HEK293 (cell line): ENCODE data around the gene EXOSC7.

Source experiments
- CTCF ChIA-PET: fragments of 350-600 bp; formaldehyde crosslinking; extraction: SDS; loops from one replicate; lab custom pipeline; 2021; ENCODE audit warnings: antibody characterized with exemption; lab: Yijun Ruan, JAX
- POLR2A ChIA-PET: fragments of 300-600 bp; formaldehyde crosslinking; extraction: SDS; loops from one replicate; lab custom pipeline; 2020; ENCODE audit warnings: antibody characterized with exemption, inconsistent platforms; lab: Yijun Ruan, JAX
- H3K27ac ChIP-seq: fragments of 200-500 bp; sonication (Bioruptor generic); 2 replicates; pipeline ENCODE4 v1.5.1; 2014; ENCODE audit warnings: low read depth, low read length, control low read depth, inconsistent platforms; ENCODE audit errors: extremely low read depth
- H3K36me3 ChIP-seq, 2 experiments: fragments of 200-500 bp in 1 of 2; sonication (Bioruptor generic) in 1 of 2; 1 replicate in 1 of 2; 2 replicates in 1 of 2; pipeline ENCODE4 v1.5.1; 2014 to 2017; ENCODE audit warnings: inconsistent platforms in 2 of 2, low read length in 2 of 2; ENCODE audit not compliant: control insufficient read depth in 2 of 2, insufficient read depth in 1 of 2
- H3K4me1 ChIP-seq: fragments of 200-500 bp; sonication (Bioruptor generic); 2 replicates; pipeline ENCODE4 v1.5.1; 2014; ENCODE audit warnings: mild to moderate bottlenecking, low read length, inconsistent platforms; ENCODE audit not compliant: control insufficient read depth, insufficient read depth
- H3K4me3 ChIP-seq: 2 replicates; pipeline ENCODE4 v1.5.1; 2011; ENCODE audit warnings: low read depth, mild to moderate bottlenecking, control low read depth, low read length, moderate library complexity
- H3K9me3 ChIP-seq: fragments of 200-500 bp; sonication (Bioruptor generic); 2 replicates; pipeline ENCODE4 v1.5.1; 2014; ENCODE audit warnings: low read depth, low read length, inconsistent platforms; ENCODE audit not compliant: control insufficient read depth, insufficient read depth
- OSR2 ChIP-seq: fragments of 450-650 bp; formaldehyde crosslinking; IDR thresholded peaks from 2 replicates; pipeline ENCODE4 v1.5.1; 2016; ENCODE audit warnings: missing biosample characterization, missing genetic modification characterization
- PRDM1 ChIP-seq: fragments of 450-650 bp; formaldehyde crosslinking; IDR thresholded peaks from 2 replicates; pipeline ENCODE4; 2016; ENCODE audit warnings: missing biosample characterization, missing genetic modification characterization
- TCF7L2 ChIP-seq: IDR thresholded peaks from 2 replicates; pipeline ENCODE4 v1.6.1; 2011; ENCODE audit warnings: low read depth, mild to moderate bottlenecking, inconsistent platforms, low read length, moderate library complexity, borderline replicate concordance
- TRIM28 ChIP-seq: IDR thresholded peaks from 2 replicates; pipeline ENCODE4 v1.6.1; 2011; ENCODE audit warnings: low read length, control low read depth, borderline replicate concordance
- YY1 ChIP-seq: fragments of 450-650 bp; formaldehyde crosslinking; IDR thresholded peaks from 2 replicates; pipeline ENCODE4 v1.5.1; 2018; ENCODE audit warnings: missing biosample characterization, missing genetic modification characterization
- ZFP3 ChIP-seq: fragments of 450-650 bp; formaldehyde crosslinking; IDR thresholded peaks from 2 replicates; pipeline ENCODE4 v1.5.1; 2016; ENCODE audit warnings: low read depth, missing biosample characterization, missing genetic modification characterization
- ZNF114 ChIP-seq: fragments of 450-650 bp; formaldehyde crosslinking; IDR thresholded peaks from 2 replicates; pipeline ENCODE4 v1.5.0; 2017; ENCODE audit warnings: missing biosample characterization, missing genetic modification characterization
- ZNF138 ChIP-seq: fragments of 450-650 bp; formaldehyde crosslinking; IDR thresholded peaks from 2 replicates; pipeline ENCODE4 v1.5.1; 2016; ENCODE audit warnings: missing biosample characterization, missing genetic modification characterization, borderline replicate concordance
- ZNF146 ChIP-seq: fragments of 450-650 bp; formaldehyde crosslinking; IDR thresholded peaks from 2 replicates; pipeline ENCODE4 v1.5.1; 2016; ENCODE audit warnings: missing biosample characterization, missing genetic modification characterization
- ZNF169 ChIP-seq: fragments of 450-650 bp; formaldehyde crosslinking; IDR thresholded peaks from 2 replicates; pipeline ENCODE4 v1.5.1; 2016; ENCODE audit warnings: missing biosample characterization, missing genetic modification characterization
- ZNF175 ChIP-seq: fragments of 450-650 bp; formaldehyde crosslinking; IDR thresholded peaks from 2 replicates; pipeline ENCODE4 v1.5.1; 2016; ENCODE audit warnings: missing biosample characterization, missing genetic modification characterization
- ZNF211 ChIP-seq: fragments of 450-650 bp; formaldehyde crosslinking; IDR thresholded peaks from 2 replicates; pipeline ENCODE4 v1.5.1; 2016; ENCODE audit warnings: low read depth, missing biosample characterization, missing genetic modification characterization
- ZNF223 ChIP-seq: fragments of 450-650 bp; formaldehyde crosslinking; IDR thresholded peaks from 2 replicates; pipeline ENCODE4 v1.5.1; 2016; ENCODE audit warnings: missing biosample characterization, missing genetic modification characterization
- ZNF239 ChIP-seq: fragments of 450-650 bp; formaldehyde crosslinking; IDR thresholded peaks from 2 replicates; pipeline ENCODE4 v1.5.1; 2016; ENCODE audit warnings: missing biosample characterization, missing genetic modification characterization
- ZNF324 ChIP-seq: fragments of 450-650 bp; formaldehyde crosslinking; IDR thresholded peaks from 2 replicates; pipeline ENCODE4 v1.5.1; 2016; ENCODE audit warnings: missing biosample characterization, missing genetic modification characterization
- ZNF335 ChIP-seq: fragments of 450-650 bp; formaldehyde crosslinking; conservative IDR thresholded peaks from 2 replicates; pipeline ENCODE4 v1.5.1; 2016; ENCODE audit warnings: missing biosample characterization, missing genetic modification characterization
- ZNF404 ChIP-seq: fragments of 450-650 bp; formaldehyde crosslinking; IDR thresholded peaks from 2 replicates; pipeline ENCODE4 v1.5.1; 2017; ENCODE audit warnings: missing biosample characterization, missing genetic modification characterization
- ZNF433 ChIP-seq: fragments of 450-650 bp; formaldehyde crosslinking; IDR thresholded peaks from 2 replicates; pipeline ENCODE4 v1.5.1; 2016; ENCODE audit warnings: missing biosample characterization, missing genetic modification characterization, low read depth
- ZNF48 ChIP-seq: fragments of 450-650 bp; formaldehyde crosslinking; IDR thresholded peaks from 2 replicates; pipeline ENCODE4 v1.5.1; 2016; ENCODE audit warnings: missing biosample characterization, missing genetic modification characterization
- ZNF660 ChIP-seq: fragments of 450-650 bp; IDR thresholded peaks from 2 replicates; pipeline ENCODE4 v1.5.1; 2018; ENCODE audit warnings: missing biosample characterization, mild to moderate bottlenecking, missing genetic modification characterization
- ZNF701 ChIP-seq: fragments of 450-650 bp; formaldehyde crosslinking; IDR thresholded peaks from 2 replicates; pipeline ENCODE4 v1.5.1; 2016; ENCODE audit warnings: missing biosample characterization, missing genetic modification characterization
- ZNF777 ChIP-seq: fragments of 450-650 bp; formaldehyde crosslinking; IDR thresholded peaks from 2 replicates; pipeline ENCODE4 v1.5.1; 2017; ENCODE audit warnings: missing biosample characterization, missing genetic modification characterization, borderline replicate concordance
- ZNF791 ChIP-seq: fragments of 450-650 bp; formaldehyde crosslinking; IDR thresholded peaks from 2 replicates; pipeline ENCODE4 v1.5.1; 2016; ENCODE audit warnings: missing biosample characterization, missing genetic modification characterization
- ZSCAN16 ChIP-seq: fragments of 450-650 bp; formaldehyde crosslinking; IDR thresholded peaks from 2 replicates; pipeline ENCODE4 v1.5.1; 2016; ENCODE audit warnings: missing biosample characterization, missing genetic modification characterization
- ZSCAN23 ChIP-seq: fragments of 450-650 bp; formaldehyde crosslinking; IDR thresholded peaks from 2 replicates; pipeline ENCODE4 v1.5.1; 2016; ENCODE audit warnings: missing biosample characterization, missing genetic modification characterization
- ZXDB ChIP-seq: fragments of 450-650 bp; formaldehyde crosslinking; IDR thresholded peaks from 2 replicates; pipeline ENCODE4 v1.5.1; 2016; ENCODE audit warnings: missing biosample characterization, missing genetic modification characterization
- TF ChIP-seq, protein P1 (sequence below): fragments of 450-650 bp; formaldehyde crosslinking; IDR thresholded peaks from 2 replicates; pipeline ENCODE4 v1.5.1; 2016; ENCODE audit warnings: missing biosample characterization, missing genetic modification characterization
- TF ChIP-seq, protein P2 (sequence below): fragments of 450-650 bp; formaldehyde crosslinking; IDR thresholded peaks from 2 replicates; pipeline ENCODE4 v1.5.1; 2017; ENCODE audit warnings: missing biosample characterization, missing genetic modification characterization
- TF ChIP-seq, protein P3 (sequence below): fragments of 450-650 bp; formaldehyde crosslinking; IDR thresholded peaks from 2 replicates; pipeline ENCODE4 v1.5.1; 2016; ENCODE audit warnings: missing biosample characterization, missing genetic modification characterization
- TF ChIP-seq, protein P4 (sequence below): fragments of 450-650 bp; formaldehyde crosslinking; IDR thresholded peaks from 2 replicates; pipeline ENCODE4 v1.5.1; 2016; ENCODE audit warnings: missing biosample characterization, missing genetic modification characterization
- TF ChIP-seq, protein P5 (sequence below): fragments of 450-650 bp; formaldehyde crosslinking; IDR thresholded peaks from 2 replicates; pipeline ENCODE4 v1.5.1; 2016; ENCODE audit warnings: missing biosample characterization, missing genetic modification characterization

Gene EXOSC7

DNA sequence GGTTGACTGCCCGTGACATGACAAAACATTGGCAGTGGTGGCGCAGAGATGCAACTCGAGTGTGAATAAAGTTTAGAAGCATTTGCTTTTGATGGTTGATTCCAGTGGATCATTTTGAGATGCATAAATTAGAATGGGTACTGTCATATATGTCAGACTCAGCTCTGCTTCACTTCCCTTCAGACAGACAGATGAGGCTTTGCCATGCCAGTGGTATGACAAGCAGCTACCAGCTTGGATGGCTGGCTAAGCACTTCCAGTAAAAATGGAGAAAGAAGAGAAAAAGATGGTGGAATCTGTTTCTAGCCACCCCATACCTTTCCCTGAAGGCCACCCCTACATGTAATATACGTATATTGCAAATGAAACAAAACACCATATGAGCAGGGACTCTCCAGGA is 36.5 kb downstream of the EXOSC7 start (continued):
- TF ChIP-seq, protein P1, sequence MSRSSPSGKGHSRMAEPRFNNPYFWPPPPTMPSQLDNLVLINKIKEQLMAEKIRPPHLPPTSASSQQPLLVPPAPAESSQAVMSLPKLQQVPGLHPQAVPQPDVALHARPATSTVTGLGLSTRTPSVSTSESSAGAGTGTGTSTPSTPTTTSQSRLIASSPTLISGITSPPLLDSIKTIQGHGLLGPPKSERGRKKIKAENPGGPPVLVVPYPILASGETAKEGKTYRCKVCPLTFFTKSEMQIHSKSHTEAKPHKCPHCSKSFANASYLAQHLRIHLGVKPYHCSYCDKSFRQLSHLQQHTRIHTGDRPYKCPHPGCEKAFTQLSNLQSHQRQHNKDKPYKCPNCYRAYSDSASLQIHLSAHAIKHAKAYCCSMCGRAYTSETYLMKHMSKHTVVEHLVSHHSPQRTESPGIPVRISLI (tag by site-specific recombination) = no peak
- TF ChIP-seq ZNF404 (tag by site-specific recombination) (no peak), TCF7L2 (no peak), ZNF138 (no peak)

DNA sequence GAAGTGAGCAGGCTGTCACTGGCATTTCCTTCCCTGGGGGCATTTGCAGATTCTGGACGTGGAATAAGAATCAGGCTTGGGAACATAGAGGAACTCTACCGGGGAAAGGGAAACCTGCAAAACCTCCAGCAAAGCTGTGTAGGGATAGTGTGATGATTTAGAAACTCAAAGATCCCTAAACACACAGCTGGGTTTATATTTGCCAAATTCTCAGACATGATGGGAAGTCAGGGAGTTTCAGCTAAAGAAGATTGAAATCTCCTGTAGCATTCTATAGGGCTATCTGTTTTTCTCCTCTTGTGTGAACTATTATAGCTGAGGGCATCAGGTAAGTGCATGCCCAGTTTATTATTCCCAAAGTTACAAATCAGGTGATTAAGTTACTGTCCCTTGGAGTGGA is 40.9 kb downstream of the EXOSC7 start:
- TF ChIP-seq ZNF777 (tag by site-specific recombination) (no peak), ZNF48 (tag by site-specific recombination) (no peak), TRIM28 (no peak), ZNF138 (no peak), ZNF175 (tag by site-specific recombination) (no peak), PRDM1 (tag by site-specific recombination) (no peak), ZSCAN16 (no peak), ZXDB (tag by site-specific recombination) (no peak), ZSCAN23 (tag by site-specific recombination) (no peak), ZNF211 (no peak), ZNF146 (no peak), ZNF335 (no peak), ZNF791 (tag by site-specific recombination) (no peak)
- TF ChIP-seq, protein P2, sequence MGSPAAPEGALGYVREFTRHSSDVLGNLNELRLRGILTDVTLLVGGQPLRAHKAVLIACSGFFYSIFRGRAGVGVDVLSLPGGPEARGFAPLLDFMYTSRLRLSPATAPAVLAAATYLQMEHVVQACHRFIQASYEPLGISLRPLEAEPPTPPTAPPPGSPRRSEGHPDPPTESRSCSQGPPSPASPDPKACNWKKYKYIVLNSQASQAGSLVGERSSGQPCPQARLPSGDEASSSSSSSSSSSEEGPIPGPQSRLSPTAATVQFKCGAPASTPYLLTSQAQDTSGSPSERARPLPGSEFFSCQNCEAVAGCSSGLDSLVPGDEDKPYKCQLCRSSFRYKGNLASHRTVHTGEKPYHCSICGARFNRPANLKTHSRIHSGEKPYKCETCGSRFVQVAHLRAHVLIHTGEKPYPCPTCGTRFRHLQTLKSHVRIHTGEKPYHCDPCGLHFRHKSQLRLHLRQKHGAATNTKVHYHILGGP (tag by site-specific recombination) = no peak
- TF ChIP-seq, protein P3, sequence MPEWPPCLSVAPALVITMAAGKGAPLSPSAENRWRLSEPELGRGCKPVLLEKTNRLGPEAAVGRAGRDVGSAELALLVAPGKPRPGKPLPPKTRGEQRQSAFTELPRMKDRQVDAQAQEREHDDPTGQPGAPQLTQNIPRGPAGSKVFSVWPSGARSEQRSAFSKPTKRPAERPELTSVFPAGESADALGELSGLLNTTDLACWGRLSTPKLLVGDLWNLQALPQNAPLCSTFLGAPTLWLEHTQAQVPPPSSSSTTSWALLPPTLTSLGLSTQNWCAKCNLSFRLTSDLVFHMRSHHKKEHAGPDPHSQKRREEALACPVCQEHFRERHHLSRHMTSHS = no peak
- TF ChIP-seq, protein P4, sequence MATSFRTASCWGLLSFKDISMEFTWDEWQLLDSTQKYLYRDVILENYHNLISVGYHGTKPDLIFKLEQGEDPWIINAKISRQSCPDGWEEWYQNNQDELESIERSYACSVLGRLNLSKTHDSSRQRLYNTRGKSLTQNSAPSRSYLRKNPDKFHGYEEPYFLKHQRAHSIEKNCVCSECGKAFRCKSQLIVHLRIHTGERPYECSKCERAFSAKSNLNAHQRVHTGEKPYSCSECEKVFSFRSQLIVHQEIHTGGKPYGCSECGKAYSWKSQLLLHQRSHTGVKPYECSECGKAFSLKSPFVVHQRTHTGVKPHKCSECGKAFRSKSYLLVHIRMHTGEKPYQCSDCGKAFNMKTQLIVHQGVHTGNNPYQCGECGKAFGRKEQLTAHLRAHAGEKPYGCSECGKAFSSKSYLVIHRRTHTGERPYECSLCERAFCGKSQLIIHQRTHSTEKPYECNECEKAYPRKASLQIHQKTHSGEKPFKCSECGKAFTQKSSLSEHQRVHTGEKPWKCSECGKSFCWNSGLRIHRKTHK (tag by site-specific recombination) = no peak
- H3K27ac ChIP-seq = no peak overlapping the region
- ChIA-PET POLR2A (no interaction called here), CTCF (no interaction called here)
- H3K36me3 ChIP-seq = peaks cover 0 to 28% of the 10 kb centered on the region in 2 experiments; a peak in 1 of 3 replicates
- no peak overlapping the region for H3K4me3 ChIP-seq
- H3K9me3 ChIP-seq = no peaks in the 10 kb centered on the region
- H3K4me1 ChIP-seq = no peaks in the 10 kb centered on the region

DNA sequence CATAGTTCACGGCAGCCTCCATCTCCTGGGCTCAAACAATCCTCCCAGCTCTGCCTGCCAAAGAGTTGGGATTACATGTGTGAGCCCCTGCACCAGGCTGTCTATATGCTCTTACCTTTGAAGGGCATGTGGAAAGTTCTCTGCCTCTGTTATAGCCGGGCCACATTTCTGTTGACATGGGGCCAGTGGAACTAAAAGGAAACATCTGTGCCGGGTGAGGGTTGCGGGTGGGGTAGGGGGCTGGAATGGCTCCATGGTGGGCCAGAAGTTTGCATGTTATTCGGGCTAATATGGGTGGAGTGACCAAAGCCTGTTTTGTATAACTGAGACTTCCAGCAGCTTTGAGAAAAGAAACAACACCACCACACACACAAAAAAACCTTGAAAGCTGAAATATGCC is 41.8 kb downstream of the EXOSC7 start:
- Histone ChIP-seq H3K4me3 (no peak overlapping the region), H3K36me3 (peaks cover 0 to 22% of the 10 kb centered on the region in 2 experiments; a peak in 1 of 3 replicates), H3K4me1 (no peaks in the 10 kb centered on the region), H3K9me3 (no peaks in the 10 kb centered on the region), H3K27ac (no peak overlapping the region)
- ChIA-PET CTCF (no interaction called here), POLR2A (no interaction called here)
- TF ChIP-seq ZNF169 = no peak
- no peak for TF ChIP-seq ZNF701 (tag by site-specific recombination)
- no peak for TF ChIP-seq ZFP3
- no peak for TF ChIP-seq ZNF324 (tag by site-specific recombination)
- no peak for TF ChIP-seq ZNF239 (tag by site-specific recombination)
- TF ChIP-seq YY1 (tag by site-specific recombination) = no peak
- TF ChIP-seq ZNF114 (tag by site-specific recombination) = no peak
- TF ChIP-seq, protein P5, sequence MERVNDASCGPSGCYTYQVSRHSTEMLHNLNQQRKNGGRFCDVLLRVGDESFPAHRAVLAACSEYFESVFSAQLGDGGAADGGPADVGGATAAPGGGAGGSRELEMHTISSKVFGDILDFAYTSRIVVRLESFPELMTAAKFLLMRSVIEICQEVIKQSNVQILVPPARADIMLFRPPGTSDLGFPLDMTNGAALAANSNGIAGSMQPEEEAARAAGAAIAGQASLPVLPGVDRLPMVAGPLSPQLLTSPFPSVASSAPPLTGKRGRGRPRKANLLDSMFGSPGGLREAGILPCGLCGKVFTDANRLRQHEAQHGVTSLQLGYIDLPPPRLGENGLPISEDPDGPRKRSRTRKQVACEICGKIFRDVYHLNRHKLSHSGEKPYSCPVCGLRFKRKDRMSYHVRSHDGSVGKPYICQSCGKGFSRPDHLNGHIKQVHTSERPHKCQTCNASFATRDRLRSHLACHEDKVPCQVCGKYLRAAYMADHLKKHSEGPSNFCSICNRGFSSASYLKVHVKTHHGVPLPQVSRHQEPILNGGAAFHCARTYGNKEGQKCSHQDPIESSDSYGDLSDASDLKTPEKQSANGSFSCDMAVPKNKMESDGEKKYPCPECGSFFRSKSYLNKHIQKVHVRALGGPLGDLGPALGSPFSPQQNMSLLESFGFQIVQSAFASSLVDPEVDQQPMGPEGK (tag by site-specific recombination) = no peak
- TF ChIP-seq ZNF223 (tag by site-specific recombination) = no peak
- no peak for TF ChIP-seq OSR2
- no peak for TF ChIP-seq ZNF660
- TF ChIP-seq ZNF146 = no peak
- no peak for TF ChIP-seq ZNF433 (tag by site-specific recombination)
- no peak for TF ChIP-seq ZNF777 (tag by site-specific recombination)
